ENCODE results near the gene TMEM198.

Gene TMEM198

GRCh38 chr2:219525533-219526232 lies 18.1 kb upstream of the TMEM198 start:
- no peak for DNase-seq (ENCODE audit: low spot score)

- no peak for DNase-seq (ENCODE audit: low spot score)
Observed at GRCh38 chr2:219526320-219527075, 17.3 kb upstream of the TMEM198 start.

GRCh38 chr2:219527076-219527394 lies 16.8 kb upstream of the TMEM198 start:
- no peak for DNase-seq (ENCODE audit: low spot score)

GRCh38 chr2:219527472-219527871 lies 16.4 kb upstream of the TMEM198 start:
- DNase-seq (ENCODE audit: low spot score) = no peak

- peak; percentile 98 for DNase-seq (ENCODE audit: low spot score)
Observed at GRCh38 chr2:219530048-219530963, 13.5 kb upstream of the TMEM198 start.

- no peak for DNase-seq (ENCODE audit: low spot score)
Observed at GRCh38 chr2:219531639-219532377, 12.0 kb upstream of the TMEM198 start.

- no peak for DNase-seq (ENCODE audit: low spot score)
Observed at GRCh38 chr2:219532378-219532649, 11.5 kb upstream of the TMEM198 start.

- DNase-seq (ENCODE audit: low spot score) = no peak
Observed at GRCh38 chr2:219533930-219534661, 9.7 kb upstream of the TMEM198 start.

GRCh38 chr2:219536425-219536824 lies 7.4 kb upstream of the TMEM198 start:
- DNase-seq (ENCODE audit: low spot score) = no peak

GRCh38 chr2:219536967-219537366 lies 6.9 kb upstream of the TMEM198 start:
- DNase-seq (ENCODE audit: low spot score) = no peak

- DNase-seq (ENCODE audit: low spot score) = no peak
Observed at GRCh38 chr2:219537657-219538488, 6.0 kb upstream of the TMEM198 start.

GRCh38 chr2:219538504-219538951 lies 5.3 kb upstream of the TMEM198 start:
- DNase-seq (ENCODE audit: low spot score) = no peak

GRCh38 chr2:219538956-219539788 lies 4.7 kb upstream of the TMEM198 start:
- no peak for DNase-seq (ENCODE audit: low spot score)

- no peak for DNase-seq (ENCODE audit: low spot score)
Observed at GRCh38 chr2:219539926-219540678, 3.7 kb upstream of the TMEM198 start.

- no peak for DNase-seq (ENCODE audit: low spot score)
Observed at GRCh38 chr2:219540784-219541504, 2.9 kb upstream of the TMEM198 start.

- DNase-seq (ENCODE audit: low spot score) = peak; percentile 96
Observed at GRCh38 chr2:219541611-219542180, 2.1 kb upstream of the TMEM198 start.

- DNase-seq (ENCODE audit: low spot score) = peak; percentile 65
Observed at GRCh38 chr2:219542931-219543595, 765 bp upstream of the TMEM198 start.
